NCI-H2107 treated with DMSO at 0.1 percent for 48 hours (cell line): Measurements from ENCODE around the gene RARB.

Experiments
- DNase-seq: peaks from one replicate; lab custom pipeline; 2025; ENCODE audit not compliant: unreplicated experiment; lab: John Stamatoyannopoulos, UW

Gene RARB

GRCh38 chr3:25447285-25447684 lies 19.2 kb downstream of the RARB start:
- DNase-seq, result no peak

- DNase-seq, result no peak
Measured at GRCh38 chr3:25447925-25448324, 19.9 kb downstream of the RARB start.

GRCh38 chr3:25448750-25449692 lies 21.0 kb downstream of the RARB start:
- peak; percentile 47 for DNase-seq

GRCh38 chr3:25449857-25450256 lies 21.8 kb downstream of the RARB start:
- DNase-seq, result no peak

DNA sequence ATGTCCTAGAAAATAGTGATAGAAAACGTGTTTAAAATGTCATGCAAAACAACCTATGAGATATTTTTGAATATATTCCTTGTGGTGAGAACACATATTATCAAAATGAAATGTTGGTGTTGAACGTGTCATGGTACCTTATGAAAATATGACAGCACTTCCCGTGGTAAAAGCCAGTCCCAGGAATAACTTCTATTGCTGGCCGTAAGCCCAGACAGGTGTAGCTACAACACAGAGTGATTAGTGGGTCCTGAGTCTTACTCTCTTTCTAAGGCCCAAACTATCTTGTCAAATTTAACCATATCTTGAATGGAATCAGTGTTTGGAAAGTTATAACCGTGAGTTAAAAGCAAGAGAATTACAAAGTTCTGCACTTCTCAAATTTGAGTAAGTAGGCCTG lies 24.1 kb downstream of the RARB start:
- DNase-seq, result no peak

DNA sequence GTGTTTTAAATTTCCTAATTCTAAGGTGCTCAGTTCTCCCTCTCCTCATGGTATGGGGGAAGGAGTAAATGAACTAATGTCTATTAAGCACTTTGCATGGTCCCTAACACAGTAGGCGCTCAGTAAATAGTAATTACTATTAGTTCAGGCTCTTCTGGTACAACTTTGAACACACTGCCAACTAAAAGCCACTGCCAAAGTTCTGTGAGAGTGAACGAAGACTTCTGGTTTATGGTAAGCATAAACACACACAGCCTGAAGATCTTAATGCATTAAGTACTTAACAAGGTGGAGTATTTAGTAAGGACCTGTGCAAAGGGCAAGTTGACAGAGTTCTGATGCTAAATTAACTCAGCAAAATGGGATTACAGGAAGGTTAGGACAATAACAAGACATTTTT lies 24.7 kb downstream of the RARB start:
- no peak for DNase-seq

DNA sequence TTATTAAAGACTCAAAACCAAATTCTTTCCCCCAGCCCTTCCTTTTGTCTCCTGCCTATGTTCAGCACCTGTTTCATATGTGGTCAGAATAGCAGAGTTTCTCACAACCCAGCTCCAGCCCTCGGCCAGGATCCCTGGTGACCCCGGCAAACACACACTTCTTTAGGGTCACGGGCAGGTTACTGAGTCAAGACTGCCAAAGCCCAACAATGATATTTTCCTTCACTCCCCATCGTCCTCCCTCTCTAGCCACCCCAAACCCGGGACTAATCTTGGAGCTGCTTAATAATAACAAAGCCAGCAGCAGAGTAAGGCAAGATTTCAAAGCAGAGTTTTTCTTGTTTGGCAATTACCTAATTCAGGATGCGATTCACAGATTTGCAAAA lies 25.5 kb downstream of the RARB start:
- DNase-seq, result no peak

- no peak for DNase-seq
Measured at GRCh38 chr3:25454005-25454927, 26.2 kb downstream of the RARB start.

DNA sequence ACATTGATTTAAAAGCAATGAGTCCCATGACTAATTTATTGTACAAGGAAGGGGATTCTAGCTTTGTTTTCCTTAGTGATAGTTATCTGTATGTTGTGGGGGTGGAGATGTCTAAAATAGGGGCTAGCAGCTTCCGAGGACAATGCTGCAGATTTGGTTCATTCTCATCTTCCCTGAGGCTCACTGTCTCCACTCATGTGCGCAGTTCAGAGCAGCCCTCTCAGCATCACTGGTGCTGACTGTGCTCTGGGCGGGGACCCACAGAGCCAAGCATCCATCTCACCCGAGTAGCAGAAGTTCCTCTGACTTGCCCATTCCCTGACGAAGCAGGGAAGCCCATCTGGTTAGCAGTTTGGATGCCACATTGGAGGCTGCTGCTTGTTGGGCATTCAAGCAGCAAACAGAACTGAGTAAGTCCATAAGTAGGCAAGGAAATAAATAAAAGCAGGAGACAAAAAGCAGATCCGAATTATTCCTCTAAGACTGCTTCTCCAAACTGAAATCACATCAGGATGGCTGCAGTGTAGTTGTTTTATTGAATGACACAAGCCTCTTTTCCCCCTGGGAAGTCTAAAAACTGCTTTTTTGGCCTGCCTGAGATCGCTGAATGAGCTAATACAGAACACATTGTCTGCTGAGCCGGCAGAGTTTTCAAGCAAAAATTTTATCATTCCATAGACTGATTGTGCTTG lies 27.5 kb downstream of the RARB start:
- DNase-seq, result no peak

DNA sequence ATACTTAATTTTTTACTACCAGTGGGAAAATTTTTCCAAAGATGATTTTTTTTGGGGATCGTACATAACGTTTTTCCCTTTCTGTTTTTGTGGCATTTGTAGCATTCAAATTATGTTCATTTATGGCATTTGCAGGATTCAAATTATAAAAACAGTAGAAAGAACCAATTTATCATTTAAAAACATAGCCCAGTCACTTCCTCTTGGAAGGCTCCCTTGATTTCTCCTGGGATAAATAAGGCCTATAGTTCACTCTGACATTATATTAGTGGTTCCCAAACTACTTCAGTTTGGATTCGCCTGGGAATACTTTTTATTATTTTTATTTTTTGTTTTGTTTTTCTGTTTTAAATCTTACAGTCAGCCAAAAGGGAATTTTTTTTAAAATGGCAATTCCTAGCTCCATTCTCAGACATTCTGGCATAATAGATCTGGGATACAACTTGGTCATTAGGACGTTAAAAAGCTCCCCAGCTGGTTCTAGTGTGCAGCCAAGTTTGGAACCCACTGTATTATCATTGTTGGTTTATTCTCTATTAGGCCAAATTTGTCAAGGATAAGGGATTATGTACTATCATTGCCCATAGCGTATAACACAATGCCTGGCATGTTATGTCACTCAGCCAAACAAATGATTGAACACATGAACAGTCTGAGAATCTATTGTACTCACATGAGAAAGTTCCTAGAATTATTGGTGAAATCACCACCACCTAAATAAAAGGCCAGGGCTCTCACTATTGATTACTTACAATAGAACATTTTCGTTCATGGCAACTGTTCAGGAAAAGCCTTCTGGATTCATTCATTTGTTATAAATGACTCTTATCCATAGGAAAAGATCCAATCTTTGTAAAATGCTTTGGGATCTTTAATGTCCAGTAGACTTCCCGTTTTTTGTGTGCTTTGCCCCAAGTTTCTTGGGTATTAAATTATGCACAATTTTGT lies 28.9 kb downstream of the RARB start:
- DNase-seq, result no peak

DNA sequence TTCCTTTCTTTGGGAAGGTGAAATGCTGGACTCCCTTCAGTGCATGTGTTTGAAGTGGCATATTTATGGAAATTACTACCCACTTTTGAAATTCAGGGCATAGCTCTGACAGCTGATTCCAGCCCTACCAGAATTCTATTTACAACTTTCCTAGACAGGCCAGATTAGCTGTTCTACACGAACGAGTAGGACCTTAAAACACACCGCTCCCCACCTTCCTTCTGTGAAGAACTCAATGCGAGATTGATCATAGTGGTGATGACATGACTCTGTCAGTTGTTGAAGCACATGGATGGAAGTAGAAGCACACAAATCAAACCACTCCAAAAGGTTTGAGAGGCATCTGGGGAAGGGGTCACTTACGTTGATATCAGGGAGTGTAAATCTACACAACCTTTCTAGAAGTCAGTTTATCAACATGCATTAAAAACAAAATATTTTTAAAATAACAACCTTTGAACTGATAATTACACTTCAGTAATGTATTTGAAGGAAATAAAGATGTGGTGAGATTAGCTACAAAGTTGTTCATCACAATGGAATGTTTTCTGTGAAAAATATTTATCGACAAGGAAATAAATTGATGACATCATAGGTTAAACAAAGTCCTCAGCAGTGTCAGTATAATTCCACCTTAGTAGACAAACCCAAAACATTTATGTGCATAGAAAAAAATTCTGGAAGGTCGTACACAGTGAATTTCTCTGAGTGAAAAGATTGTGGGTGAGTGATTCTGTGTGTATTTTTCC lies 29.8 kb downstream of the RARB start:
- no peak for DNase-seq

- no peak for DNase-seq
Measured at GRCh38 chr3:25458420-25458814, 30.4 kb downstream of the RARB start.

DNA sequence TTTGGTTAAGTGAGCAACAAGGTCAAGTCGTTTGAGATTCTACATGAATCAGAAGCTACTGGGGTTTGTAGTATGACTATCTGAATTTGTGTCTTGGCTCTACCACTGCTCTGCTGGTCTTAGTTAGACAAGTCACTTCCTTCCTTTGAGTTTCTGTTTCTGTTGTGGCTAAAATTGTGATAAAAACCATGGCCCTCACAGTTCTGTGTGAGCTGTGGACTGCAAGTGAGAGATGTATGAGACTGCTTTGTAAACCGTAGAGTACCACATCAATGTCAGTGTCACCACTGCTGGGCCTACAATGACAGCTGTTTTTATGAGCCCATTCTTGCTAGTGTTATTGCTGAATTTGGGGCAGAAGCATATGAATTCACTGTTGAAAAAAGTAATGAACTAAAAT lies 32.7 kb downstream of the RARB start:
- no peak for DNase-seq

GRCh38 chr3:25461946-25462345 lies 33.9 kb downstream of the RARB start:
- no peak for DNase-seq

DNA sequence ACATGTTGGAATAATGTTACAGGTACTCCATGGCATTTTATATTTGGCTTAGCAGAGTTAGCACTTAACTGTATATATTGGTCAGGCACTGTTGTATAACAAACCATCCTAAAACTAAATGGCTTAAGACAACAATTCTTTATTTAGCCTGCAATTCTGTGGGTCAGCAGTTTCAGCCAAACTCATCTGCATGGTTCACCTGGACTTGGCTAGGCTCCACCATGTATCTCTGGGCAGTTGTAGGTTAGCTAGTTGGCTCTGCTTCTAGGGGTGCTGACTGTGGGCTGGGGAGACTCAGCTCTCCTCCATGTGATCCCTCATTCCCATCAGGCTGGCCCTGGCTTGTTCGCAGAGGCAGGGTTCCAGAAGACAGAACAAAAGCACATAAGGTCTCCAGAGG lies 34.4 kb downstream of the RARB start:
- DNase-seq, result no peak

DNA sequence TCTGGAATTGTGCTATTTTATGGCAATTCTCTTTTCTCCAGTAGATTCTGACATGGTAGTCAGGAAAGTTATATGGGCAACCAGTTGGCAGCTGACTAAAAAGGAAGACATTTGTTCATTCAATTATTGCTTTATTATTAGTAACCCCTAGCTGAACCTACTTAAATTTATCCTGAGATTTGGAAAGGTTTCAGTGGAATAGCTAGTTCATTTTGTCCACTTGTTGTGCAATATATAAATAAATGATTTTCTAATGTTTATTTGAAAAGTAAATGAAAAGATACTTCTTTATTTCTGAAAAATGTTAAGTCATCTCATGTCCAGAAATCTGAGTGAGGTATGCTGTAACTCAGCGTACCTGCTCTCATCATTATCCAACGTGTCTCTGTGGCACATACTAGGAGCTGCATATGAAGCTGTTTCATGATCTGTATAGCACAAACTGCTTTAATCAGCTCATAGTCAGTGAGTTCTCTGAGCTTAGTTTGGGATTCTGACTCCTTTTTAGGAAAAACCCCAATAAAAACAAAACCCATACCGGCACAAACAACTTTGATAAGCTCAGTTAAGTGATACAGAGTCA lies 35.9 kb downstream of the RARB start:
- DNase-seq, result no peak

DNA sequence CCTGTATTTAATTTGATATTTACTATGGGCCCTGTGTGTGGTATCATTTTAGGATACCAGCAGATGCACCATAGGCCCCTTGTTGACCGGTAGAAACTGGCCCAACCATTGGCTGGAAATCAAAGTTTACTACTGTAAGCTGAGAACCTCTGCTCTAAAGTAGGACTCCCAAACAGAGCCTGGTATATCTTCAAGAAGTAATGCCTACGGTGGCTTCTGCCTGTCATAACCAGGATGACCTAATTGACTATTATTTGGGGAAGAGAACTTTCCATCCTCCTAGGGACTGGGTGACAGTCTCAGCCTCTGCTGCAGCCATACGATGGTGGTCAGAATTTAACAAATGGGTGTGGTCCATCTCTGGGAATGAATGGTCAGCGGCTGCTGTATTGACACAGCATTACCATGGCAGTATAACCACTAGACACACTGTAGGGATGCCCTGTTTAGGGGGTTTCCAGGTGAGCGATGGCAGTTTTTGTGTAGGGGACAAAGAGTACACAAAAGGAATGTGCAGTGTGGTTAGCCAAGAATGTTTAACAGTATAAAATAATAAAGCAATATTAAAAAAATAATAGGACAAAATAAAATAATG lies 37.3 kb downstream of the RARB start:
- no peak for DNase-seq

DNA sequence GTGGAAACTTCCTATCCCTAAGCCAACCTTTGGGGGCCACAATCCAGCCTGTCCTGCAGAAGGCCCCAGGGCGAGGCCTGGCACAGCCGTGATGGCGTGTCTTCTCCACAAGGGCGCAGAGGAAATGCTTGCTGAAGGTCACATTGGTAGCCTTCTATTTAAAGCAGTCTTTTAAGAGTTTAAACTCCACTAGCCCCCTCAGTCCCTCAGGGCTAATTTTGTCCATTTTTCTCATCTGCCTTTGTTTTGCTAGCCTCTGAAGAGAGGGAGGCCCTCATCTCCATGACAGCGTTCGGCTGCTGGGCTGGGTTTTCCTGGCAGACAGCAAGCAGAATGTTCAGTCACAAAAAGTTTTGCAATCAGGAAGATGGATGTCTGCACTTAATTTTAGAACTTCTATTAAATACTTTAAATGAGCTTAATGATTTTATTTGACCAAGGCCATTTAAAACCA lies 40.8 kb downstream of the RARB start:
- DNase-seq, result no peak

DNA sequence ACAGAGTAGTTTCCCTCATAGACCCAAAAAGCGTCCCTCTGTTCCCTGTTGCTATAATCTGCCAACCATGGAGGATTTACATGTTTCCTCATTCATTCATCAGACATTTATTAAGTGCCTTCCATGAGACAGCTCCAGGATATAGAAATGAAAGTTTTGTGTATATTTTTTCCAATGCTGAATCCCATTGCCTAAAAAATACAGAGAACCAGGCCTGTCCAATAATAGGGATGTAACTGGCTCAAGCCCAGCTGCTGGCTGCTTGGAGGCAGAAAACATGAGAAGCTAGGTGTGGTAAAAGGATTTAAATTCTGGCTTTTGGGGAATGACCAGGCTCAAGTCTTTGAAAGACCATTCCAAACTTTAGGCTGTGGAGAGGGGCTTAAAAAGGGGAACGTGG lies 41.5 kb downstream of the RARB start:
- no peak for DNase-seq
